ENCODE results near the gene TTC28. TPM values are rescaled to one million over a fixed set of nuclear protein-coding genes. Genes with fewer than 3 reads are reported as not detected.
"Not testable (repeated sequence)": the region's sequence is repeated elsewhere in the genome, so short reads cannot be mapped to it uniquely, and the experiment has no call there.

The TTC28 gene
- total RNA-seq, 1 donor from 2014 or later, result 65.4 TPM

- TF ChIP-seq CTCF (conservative IDR thresholded peaks at IDR 0.05), result no peak
- Mint-ChIP-seq H3K4me1 (peaks cover 12% of the 10 kb centered on the region), H3K4me3 (peak overlapping the region; percentile 14), H3K27ac (ENCODE audit: unreplicated experiment) (peak overlapping the region; percentile 37), H3K9me3 (peaks cover 9% of the 10 kb centered on the region), H3K36me3 (ENCODE audit: low read depth) (peaks cover 18% of the 10 kb centered on the region), H3K27me3 (ENCODE audit: low read depth) (no peaks in the 10 kb centered on the region)
- no peak for DNase-seq (ENCODE audit: low read depth, low spot score)
Observed at GRCh38 chr22:28674121-28674563, 5.5 kb downstream of the TTC28 start.

- no peak for TF ChIP-seq CTCF (conservative IDR thresholded peaks at IDR 0.05)
- Mint-ChIP-seq H3K27me3 (ENCODE audit: low read depth) (no peaks in the 10 kb centered on the region), H3K36me3 (ENCODE audit: low read depth) (peaks cover 18% of the 10 kb centered on the region), H3K27ac (ENCODE audit: unreplicated experiment) (no peak overlapping the region), H3K4me1 (no peaks in the 10 kb centered on the region), H3K9me3 (peaks cover 9% of the 10 kb centered on the region), H3K4me3 (peak overlapping the region; percentile 6)
- DNase-seq (ENCODE audit: low read depth, low spot score), result no peak
Observed at GRCh38 chr22:28670756-28671155, 8.9 kb downstream of the TTC28 start.

GRCh38 chr22:28670161-28670560 lies 9.5 kb downstream of the TTC28 start:
- Mint-ChIP-seq H3K27me3 (ENCODE audit: low read depth) (no peaks in the 10 kb centered on the region), H3K27ac (ENCODE audit: unreplicated experiment) (no peak overlapping the region), H3K9me3 (peaks cover 9% of the 10 kb centered on the region), H3K4me1 (no peaks in the 10 kb centered on the region), H3K36me3 (ENCODE audit: low read depth) (peaks cover 18% of the 10 kb centered on the region), H3K4me3 (no peak overlapping the region)
- no peak for TF ChIP-seq CTCF (conservative IDR thresholded peaks at IDR 0.05)
- no peak for DNase-seq (ENCODE audit: low read depth, low spot score)

GRCh38 chr22:28669387-28669786 lies 10.3 kb downstream of the TTC28 start:
- H3K27ac Mint-ChIP-seq (ENCODE audit: unreplicated experiment), result no peak overlapping the region
- H3K27me3 Mint-ChIP-seq (ENCODE audit: low read depth), result no peaks in the 10 kb centered on the region
- no peaks in the 10 kb centered on the region for H3K4me1 Mint-ChIP-seq
- DNase-seq (ENCODE audit: low read depth, low spot score), result no peak
- no peak overlapping the region for H3K4me3 Mint-ChIP-seq
- H3K9me3 Mint-ChIP-seq, result peaks cover 9% of the 10 kb centered on the region
- peaks cover 18% of the 10 kb centered on the region for H3K36me3 Mint-ChIP-seq (ENCODE audit: low read depth)
- no peak for TF ChIP-seq CTCF (conservative IDR thresholded peaks at IDR 0.05)

GRCh38 chr22:28663569-28663942 lies 16.1 kb downstream of the TTC28 start:
- H3K27me3 Mint-ChIP-seq (ENCODE audit: low read depth); H3K4me1 Mint-ChIP-seq; H3K9me3 Mint-ChIP-seq; DNase-seq (ENCODE audit: low read depth, low spot score); H3K27ac Mint-ChIP-seq (ENCODE audit: unreplicated experiment); H3K36me3 Mint-ChIP-seq (ENCODE audit: low read depth); H3K4me3 Mint-ChIP-seq: not testable (repeated sequence)

- Mint-ChIP-seq H3K4me1 (peaks cover 13% of the 10 kb centered on the region), H3K36me3 (ENCODE audit: low read depth) (peaks cover 7% of the 10 kb centered on the region), H3K27me3 (ENCODE audit: low read depth) (no peaks in the 10 kb centered on the region), H3K4me3 (no peak overlapping the region), H3K9me3 (no peaks in the 10 kb centered on the region), H3K27ac (ENCODE audit: unreplicated experiment) (no peak overlapping the region)
- no peak for DNase-seq (ENCODE audit: low read depth, low spot score)
- no peak for TF ChIP-seq CTCF (conservative IDR thresholded peaks at IDR 0.05)
Observed at GRCh38 chr22:28658448-28658847, 21.2 kb downstream of the TTC28 start.
